H1 (cell line): ENCODE results near the gene CHRNG. TPM values are rescaled to one million over a fixed set of nuclear protein-coding genes. Genes with fewer than 3 reads are reported as not detected.

Experiments
- KDM1A ChIP-seq: fragments of 200-600, 300-600 bp; sonication (generic); IDR thresholded peaks from 2 replicates; pipeline ENCODE4 v1.7.1; 2016; ENCODE audit warnings: mild to moderate bottlenecking, low read length, borderline replicate concordance
- POU5F1 ChIP-seq: IDR thresholded peaks from 2 replicates; pipeline ENCODE4 v1.6.1; 2011; ENCODE audit warnings: low read depth, mild to moderate bottlenecking, low read length, moderate library complexity
- RNF2 ChIP-seq: fragments of 200-900, 300-1000 bp; sonication (generic); IDR thresholded peaks from 2 replicates; pipeline ENCODE4 v1.7.1; 2016; ENCODE audit warnings: borderline replicate concordance, low read depth, mild to moderate bottlenecking, antibody characterized with exemption, low read length; ENCODE audit not compliant: poor library complexity, severe bottlenecking; ENCODE audit errors: missing control alignments
- polyA plus RNA-seq, 7 experiments: library from polyadenylated mRNA; depleted of rRNA in 3 of 7; stranded (reverse) in 5 of 7; unstranded in 2 of 7; fragments of >200 nt in 5 of 7; fragments of 200-250 nt in 2 of 7; gene quantifications; 1 replicate in 5 of 7; 2 replicates in 1 of 7; 4 replicates in 1 of 7; pipeline versions ENCODE4 v1.2.1 to v1.2.3, GENCODE V29; 2011 to 2013; ENCODE audit warnings: missing spikeins in 2 of 7, mixed read lengths in 2 of 7
- total RNA-seq: library from RNA; stranded (reverse); fragmentation: NEBNext Ultra II Directional; extraction: Animal tissue kit (Norgen Biotek cat#: 25700); gene quantifications from 2 replicates; pipeline ENCODE4 v1.2.1, GENCODE V29; 2021
- TF ChIP-seq, protein P1 (sequence below), 3 experiments: IDR thresholded peaks; 1 replicate in 2 of 3; 2 replicates in 1 of 3; pipeline versions ENCODE4 v1.5.1 to v1.6.1; 2011; ENCODE audit warnings: low read length in 3 of 3, mild to moderate bottlenecking in 3 of 3, inconsistent platforms in 2 of 3, low read depth in 1 of 3, moderate library complexity in 1 of 3; ENCODE audit not compliant: insufficient read depth in 1 of 3; ENCODE audit errors: control extremely low read depth in 1 of 3

CHRNG gene
- total and polyA plus RNA-seq, 2 of the 8 experiments (the other 6 are each of a cell fraction or from before 2014, with no cell fraction given) = 0.05 TPM; not detected in 1

- TF ChIP-seq, protein P1, sequence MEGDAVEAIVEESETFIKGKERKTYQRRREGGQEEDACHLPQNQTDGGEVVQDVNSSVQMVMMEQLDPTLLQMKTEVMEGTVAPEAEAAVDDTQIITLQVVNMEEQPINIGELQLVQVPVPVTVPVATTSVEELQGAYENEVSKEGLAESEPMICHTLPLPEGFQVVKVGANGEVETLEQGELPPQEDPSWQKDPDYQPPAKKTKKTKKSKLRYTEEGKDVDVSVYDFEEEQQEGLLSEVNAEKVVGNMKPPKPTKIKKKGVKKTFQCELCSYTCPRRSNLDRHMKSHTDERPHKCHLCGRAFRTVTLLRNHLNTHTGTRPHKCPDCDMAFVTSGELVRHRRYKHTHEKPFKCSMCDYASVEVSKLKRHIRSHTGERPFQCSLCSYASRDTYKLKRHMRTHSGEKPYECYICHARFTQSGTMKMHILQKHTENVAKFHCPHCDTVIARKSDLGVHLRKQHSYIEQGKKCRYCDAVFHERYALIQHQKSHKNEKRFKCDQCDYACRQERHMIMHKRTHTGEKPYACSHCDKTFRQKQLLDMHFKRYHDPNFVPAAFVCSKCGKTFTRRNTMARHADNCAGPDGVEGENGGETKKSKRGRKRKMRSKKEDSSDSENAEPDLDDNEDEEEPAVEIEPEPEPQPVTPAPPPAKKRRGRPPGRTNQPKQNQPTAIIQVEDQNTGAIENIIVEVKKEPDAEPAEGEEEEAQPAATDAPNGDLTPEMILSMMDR (IDR thresholded peaks at IDR 0.05; ENCODE audit: control extremely low read depth in 1 of 3, insufficient read depth in 1 of 3, low read depth in 1 of 3, low read length in 3 of 3) = no peak
- TF ChIP-seq KDM1A (no peak), RNF2 (no peak), POU5F1 (no peak)
- TF ChIP-seq, all 59 proteins: peak for 0
These were observed 47.1 kb upstream of the CHRNG start (continued) for GRCh38 chr2:232492236-232492848.
